Keratinocyte (primary cell): Measurements from ENCODE around the gene METTL22. TPM values are rescaled to one million over a fixed set of nuclear protein-coding genes. Genes with fewer than 3 reads are reported as not detected.

Experiments
- DNase-seq: peaks from one replicate; pipeline ENCODE4 v3.0.0-alpha.2; 2011; ENCODE audit warnings: low read depth, missing footprints, low spot score
- FAIRE-seq: peaks from 2 replicates; lab custom pipeline; 2011; peaks lifted over from hg19 to GRCh38; lab: Jason Lieb, UNC
- H2AFZ ChIP-seq: 2 replicates; pipeline ENCODE4 v1.6.0; 2012; ENCODE audit warnings: low read length, control low read depth, inconsistent platforms; ENCODE audit not compliant: control insufficient read depth
- H3K27ac ChIP-seq: 2 replicates; pipeline ENCODE4 v1.5.1; 2011; ENCODE audit warnings: low read length; ENCODE audit not compliant: control insufficient read depth, insufficient read depth
- H3K27me3 ChIP-seq: 3 replicates; pipeline ENCODE4 v1.6.0; 2011; ENCODE audit warnings: low read length; ENCODE audit not compliant: control insufficient read depth, insufficient read depth; ENCODE audit errors: extremely low read depth
- H3K36me3 ChIP-seq, 2 experiments: 2 replicates in 1 of 2; 3 replicates in 1 of 2; pipeline ENCODE4 v1.5.1; 2011; ENCODE audit warnings: low read length in 2 of 2, mild to moderate bottlenecking in 1 of 2; ENCODE audit not compliant: control insufficient read depth in 2 of 2, insufficient read depth in 2 of 2; ENCODE audit errors: extremely low read depth in 1 of 2
- H3K4me1 ChIP-seq: 3 replicates; pipeline ENCODE4 v1.5.1; 2011; ENCODE audit warnings: low read length; ENCODE audit not compliant: control insufficient read depth, insufficient read depth; ENCODE audit errors: extremely low read depth
- H3K4me2 ChIP-seq: 3 replicates; pipeline ENCODE4 v1.6.0; 2011; ENCODE audit warnings: low read depth, low read length; ENCODE audit not compliant: control insufficient read depth, insufficient read depth; ENCODE audit errors: extremely low read depth
- H3K4me3 ChIP-seq, 3 experiments: fragments of 200-600 bp in 1 of 3; sonication (generic) in 1 of 3; 2 replicates in 2 of 3; 3 replicates in 1 of 3; pipeline ENCODE4 v1.5.1; 2011 to 2016; ENCODE audit warnings: low read length in 3 of 3, mild to moderate bottlenecking in 3 of 3, control low read depth in 2 of 3, inconsistent platforms in 1 of 3, low read depth in 1 of 3, mixed read lengths in 1 of 3, mixed run types in 1 of 3, moderate library complexity in 1 of 3; ENCODE audit not compliant: control insufficient read depth in 2 of 3, insufficient read depth in 2 of 3; ENCODE audit errors: extremely low read depth in 1 of 3
- H3K79me2 ChIP-seq: 2 replicates; pipeline ENCODE4 v1.6.0; 2012; ENCODE audit warnings: low read length; ENCODE audit not compliant: control insufficient read depth, insufficient read depth
- H3K9ac ChIP-seq: 3 replicates; pipeline ENCODE4 v1.6.0; 2011; ENCODE audit warnings: low read length; ENCODE audit not compliant: control insufficient read depth, insufficient read depth; ENCODE audit errors: extremely low read depth
- H3K9me1 ChIP-seq: 3 replicates; pipeline ENCODE4 v1.6.0; 2011; ENCODE audit warnings: low read length; ENCODE audit not compliant: control insufficient read depth, insufficient read depth; ENCODE audit errors: extremely low read depth
- H3K9me3 ChIP-seq: 2 replicates; pipeline ENCODE4 v1.5.1; 2012; ENCODE audit warnings: low read depth, low read length; ENCODE audit not compliant: control insufficient read depth
- H4K20me1 ChIP-seq: 3 replicates; pipeline ENCODE4 v1.6.0; 2011; ENCODE audit warnings: low read length; ENCODE audit not compliant: control insufficient read depth, insufficient read depth; ENCODE audit errors: extremely low read depth
- CTCF ChIP-seq, 3 experiments: IDR thresholded peaks in 1 of 3; conservative IDR thresholded peaks in 1 of 3; optimal IDR thresholded peaks in 1 of 3; 2 replicates in 2 of 3; 3 replicates in 1 of 3; pipeline versions ENCODE3 to v1.5.1; 2011; ENCODE audit warnings: low read length in 3 of 3, mild to moderate bottlenecking in 3 of 3, moderate library complexity in 2 of 3, control low read depth in 1 of 3, inconsistent platforms in 1 of 3; ENCODE audit not compliant: insufficient read depth in 2 of 3; ENCODE audit errors: extremely low read depth in 1 of 3
- EZH2 ChIP-seq: IDR thresholded peaks from one replicate; pipeline ENCODE4 v1.6.1; 2012; ENCODE audit warnings: inconsistent platforms, mild to moderate bottlenecking, low read length, moderate library complexity
- dilution Hi-C: fragments of 300-500 bp; cut with MboI; formaldehyde crosslinking; loops from one replicate; pipeline ENCODE4 v1.7.0; 2020; ENCODE audit warnings: low sequenced_read_pairs; ENCODE audit not compliant: extremely low pct_ligation_motif_present
- polyA plus RNA-seq, 5 experiments: library from polyadenylated mRNA; depleted of rRNA in 3 of 5; stranded (reverse) in 3 of 5; stranded (forward) in 1 of 5; unstranded in 1 of 5; fragments of >200 nt; gene quantifications; 1 replicate in 1 of 5; 2 replicates in 3 of 5; 3 replicates in 1 of 5; pipeline versions ENCODE4 v1.2.1 to v1.2.3, GENCODE V29; 2011 to 2012; ENCODE audit warnings: missing spikeins in 2 of 5, low read depth in 1 of 5, low replicate concordance in 1 of 5

Gene METTL22
- polyA plus RNA-seq, 1 donor (not counting 4 experiments of a cell fraction or from before 2014, with no cell fraction given) = 31.1 TPM

GRCh38 chr16:8585041-8585440 is 36.5 kb upstream of the METTL22 start:
- Histone ChIP-seq H3K9me3 (no peaks in the 10 kb centered on the region), H3K36me3 (no peaks in the 10 kb centered on the region), H3K27ac (no peak overlapping the region), H4K20me1 (no peaks in the 10 kb centered on the region), H3K4me2 (no peak overlapping the region), H3K4me1 (no peaks in the 10 kb centered on the region), H3K9me1 (no peaks in the 10 kb centered on the region), H3K27me3 (peaks cover 31% of the 10 kb centered on the region), H3K4me3 (no peak overlapping the region), H3K9ac (no peak overlapping the region), H2AFZ (no peak overlapping the region), H3K79me2 (no peaks in the 10 kb centered on the region)
- no peak for TF ChIP-seq CTCF (optimal IDR thresholded peaks at IDR 0.05 in 1 of 3, IDR thresholded peaks at IDR 0.05 in 1 of 3, conservative IDR thresholded peaks at IDR 0.05 in 1 of 3; ENCODE audit: extremely low read depth in 1 of 3, insufficient read depth in 2 of 3, low read length in 3 of 3)
- TF ChIP-seq EZH2 = no peak
- DNase-seq (no peak), FAIRE-seq (no peak)
- dilution Hi-C loops = no loop called here

- H3K4me3 ChIP-seq = no peak overlapping the region
- H3K9me3 ChIP-seq = peaks cover 1% of the 10 kb centered on the region
- no peak for DNase-seq
- no peaks in the 10 kb centered on the region for H3K4me1 ChIP-seq
- H3K36me3 ChIP-seq = no peaks in the 10 kb centered on the region
- H3K27me3 ChIP-seq = peaks cover 39% of the 10 kb centered on the region
- H3K27ac ChIP-seq = no peak overlapping the region
- dilution Hi-C loops = no loop called here
- H2AFZ ChIP-seq = no peak overlapping the region
- no peak overlapping the region for H3K9ac ChIP-seq
- TF ChIP-seq CTCF (optimal IDR thresholded peaks at IDR 0.05 in 1 of 3, IDR thresholded peaks at IDR 0.05 in 1 of 3, conservative IDR thresholded peaks at IDR 0.05 in 1 of 3; ENCODE audit: extremely low read depth in 1 of 3, insufficient read depth in 2 of 3, low read length in 3 of 3) (no peak), EZH2 (no peak)
- FAIRE-seq = no peak
- H3K9me1 ChIP-seq = no peaks in the 10 kb centered on the region
- H4K20me1 ChIP-seq = no peaks in the 10 kb centered on the region
- H3K79me2 ChIP-seq = no peaks in the 10 kb centered on the region
- H3K4me2 ChIP-seq = no peak overlapping the region
Observed at GRCh38 chr16:8585857-8586256, 35.6 kb upstream of the METTL22 start.
